ENCODE data around the gene CHD9.
"Not testable (repeated sequence)": the region's sequence is repeated elsewhere in the genome, so short reads cannot be mapped to it uniquely, and the experiment has no call there.

The CHD9 gene

GRCh38 chr16:53290520-53290919, 235.7 kb downstream of the CHD9 start:
- FAIRE-seq: no peak

GRCh38 chr16:53291757-53292392, 237.1 kb downstream of the CHD9 start:
- FAIRE-seq: no peak

GRCh38 chr16:53297477-53297876, 242.7 kb downstream of the CHD9 start:
- FAIRE-seq: no peak

GRCh38 chr16:53304334-53304733, 249.5 kb downstream of the CHD9 start:
- no peak for FAIRE-seq

- no peak for FAIRE-seq
Observed at GRCh38 chr16:53305743-53306142, 251.0 kb downstream of the CHD9 start.

- FAIRE-seq: no peak
Observed at GRCh38 chr16:53309457-53309856, 254.7 kb downstream of the CHD9 start.

GRCh38 chr16:53320992-53321391, 266.2 kb downstream of the CHD9 start:
- FAIRE-seq: no peak

GRCh38 chr16:53323924-53324323, 269.1 kb downstream of the CHD9 start:
- no peak for FAIRE-seq

GRCh38 chr16:53330991-53331390, 276.2 kb downstream of the CHD9 start:
- not testable (repeated sequence) for FAIRE-seq

- FAIRE-seq: no peak
Observed at GRCh38 chr16:53334581-53334980, 279.8 kb downstream of the CHD9 start.

GRCh38 chr16:53337294-53337693, 282.5 kb downstream of the CHD9 start:
- FAIRE-seq: no peak

- FAIRE-seq: no peak
Observed at GRCh38 chr16:53341792-53342191, 287.0 kb downstream of the CHD9 start.

- no peak for FAIRE-seq
Observed at GRCh38 chr16:53355064-53355463, 300.3 kb downstream of the CHD9 start.

- FAIRE-seq: no peak
Observed at GRCh38 chr16:53356478-53357207, 301.9 kb downstream of the CHD9 start.

GRCh38 chr16:53357208-53357586, 302.4 kb downstream of the CHD9 start:
- FAIRE-seq: no peak

- no peak for FAIRE-seq
Observed at GRCh38 chr16:53357955-53358354, 303.2 kb downstream of the CHD9 start.

GRCh38 chr16:53358884-53359283, 304.1 kb downstream of the CHD9 start:
- no peak for FAIRE-seq

- FAIRE-seq: no peak
Observed at GRCh38 chr16:53369921-53370320, 315.1 kb downstream of the CHD9 start.

GRCh38 chr16:53370827-53371226, 316.0 kb downstream of the CHD9 start:
- FAIRE-seq: no peak

- no peak for FAIRE-seq
Observed at GRCh38 chr16:53372992-53373871, 318.4 kb downstream of the CHD9 start.

- FAIRE-seq: no peak
Observed at GRCh38 chr16:53374800-53375199, 320.0 kb downstream of the CHD9 start.

GRCh38 chr16:53378138-53378537, 323.3 kb downstream of the CHD9 start:
- FAIRE-seq: no peak

Data from islet of Langerhans (tissue), 1 donor.